Loucy (cell line): ENCODE results near the gene PTPRO.

ENCODE experiments used
- H2AFZ ChIP-seq: fragments of 200-600 bp; sonication (generic); 2 replicates; pipeline ENCODE4 v1.6.0; 2016; ENCODE audit warnings: antibody characterized with exemption, mild to moderate bottlenecking, low read length, moderate library complexity
- H3F3A ChIP-seq: fragments of 200-600 bp; 2 replicates; pipeline ENCODE4 v1.6.0; 2016; ENCODE audit warnings: antibody characterized with exemption, low read depth, mild to moderate bottlenecking
- H3K27me3 ChIP-seq: fragments of 200-600 bp; sonication (generic); 2 replicates; pipeline ENCODE4 v1.6.1; 2014; ENCODE audit warnings: low read length, mild to moderate bottlenecking; ENCODE audit not compliant: insufficient read depth, poor library complexity, severe bottlenecking
- H3K36me3 ChIP-seq: fragments of 200-600 bp; sonication (generic); 2 replicates; pipeline ENCODE4 v1.6.1; 2016; ENCODE audit warnings: low read length; ENCODE audit not compliant: insufficient read depth
- H3K4me1 ChIP-seq: fragments of 200-600 bp; sonication (generic); 2 replicates; pipeline ENCODE4 v1.5.1; 2014; ENCODE audit warnings: low read length, mild to moderate bottlenecking; ENCODE audit not compliant: insufficient read depth, poor library complexity, severe bottlenecking
- H3K4me2 ChIP-seq: fragments of 200-600 bp; sonication (generic); 2 replicates; pipeline ENCODE4 v1.6.0; 2014; ENCODE audit warnings: antibody characterized with exemption, low read length, low read depth, mild to moderate bottlenecking; ENCODE audit not compliant: poor library complexity, severe bottlenecking
- H3K4me3 ChIP-seq: fragments of 200-600 bp; sonication (generic); 2 replicates; pipeline ENCODE4 v1.5.1; 2014; ENCODE audit warnings: low read length, mild to moderate bottlenecking, mixed read lengths; ENCODE audit not compliant: poor library complexity, severe bottlenecking
- H3K79me2 ChIP-seq: fragments of 200-600 bp; sonication (generic); 2 replicates; pipeline ENCODE4 v1.6.1; 2014; ENCODE audit warnings: low read length; ENCODE audit not compliant: insufficient read depth
- H3K9ac ChIP-seq: fragments of 200-600 bp; sonication (generic); 2 replicates; pipeline ENCODE4 v1.6.0; 2014; ENCODE audit warnings: mild to moderate bottlenecking, low read depth, low read length, moderate library complexity; ENCODE audit not compliant: poor library complexity, severe bottlenecking
- H3K9me2 ChIP-seq: fragments of 200-600 bp; sonication (generic); replicated peaks from 2 replicates; pipeline ENCODE4 v1.6.1; 2016; ENCODE audit warnings: low read depth, low read length, mixed read lengths
- H3K9me3 ChIP-seq: fragments of 200-600 bp; sonication (generic); 2 replicates; pipeline ENCODE4 v1.6.1; 2014; ENCODE audit warnings: mild to moderate bottlenecking, antibody characterized with exemption, low read length, low read depth; ENCODE audit not compliant: insufficient read depth
- H4K20me1 ChIP-seq: fragments of 200-600 bp; sonication (generic); 2 replicates; pipeline ENCODE4 v1.6.0; 2014; ENCODE audit warnings: antibody characterized with exemption, low read length, mild to moderate bottlenecking; ENCODE audit not compliant: insufficient read depth, poor library complexity, severe bottlenecking
- EZH2phosphoT487 ChIP-seq: fragments of 200-600 bp; IDR thresholded peaks from 2 replicates; pipeline ENCODE4 v1.6.1; 2018; ENCODE audit warnings: antibody characterized with exemption, mild to moderate bottlenecking, moderate library complexity, borderline replicate concordance
- TF ChIP-seq, protein P1 (sequence below): fragments of 200-600 bp; sonication (generic); conservative IDR thresholded peaks from 2 replicates; pipeline ENCODE4 v1.5.1; 2014; ENCODE audit warnings: mild to moderate bottlenecking, antibody characterized with exemption, low read length

Gene PTPRO

GRCh38 chr12:15599266-15600037 lies 277.1 kb downstream of the PTPRO start:
- H3K4me3 ChIP-seq: no peak overlapping the region
- H2AFZ ChIP-seq: no peak overlapping the region
- H3K36me3 ChIP-seq: no peaks in the 10 kb centered on the region
- H3K9me2 ChIP-seq: no peaks in the 10 kb centered on the region
- no peaks in the 10 kb centered on the region for H4K20me1 ChIP-seq
- H3K27me3 ChIP-seq: no peaks in the 10 kb centered on the region
- H3K79me2 ChIP-seq: no peaks in the 10 kb centered on the region
- H3K4me1 ChIP-seq: no peaks in the 10 kb centered on the region
- no peaks in the 10 kb centered on the region for H3F3A ChIP-seq
- H3K9ac ChIP-seq: no peak overlapping the region
- TF ChIP-seq, protein P1, sequence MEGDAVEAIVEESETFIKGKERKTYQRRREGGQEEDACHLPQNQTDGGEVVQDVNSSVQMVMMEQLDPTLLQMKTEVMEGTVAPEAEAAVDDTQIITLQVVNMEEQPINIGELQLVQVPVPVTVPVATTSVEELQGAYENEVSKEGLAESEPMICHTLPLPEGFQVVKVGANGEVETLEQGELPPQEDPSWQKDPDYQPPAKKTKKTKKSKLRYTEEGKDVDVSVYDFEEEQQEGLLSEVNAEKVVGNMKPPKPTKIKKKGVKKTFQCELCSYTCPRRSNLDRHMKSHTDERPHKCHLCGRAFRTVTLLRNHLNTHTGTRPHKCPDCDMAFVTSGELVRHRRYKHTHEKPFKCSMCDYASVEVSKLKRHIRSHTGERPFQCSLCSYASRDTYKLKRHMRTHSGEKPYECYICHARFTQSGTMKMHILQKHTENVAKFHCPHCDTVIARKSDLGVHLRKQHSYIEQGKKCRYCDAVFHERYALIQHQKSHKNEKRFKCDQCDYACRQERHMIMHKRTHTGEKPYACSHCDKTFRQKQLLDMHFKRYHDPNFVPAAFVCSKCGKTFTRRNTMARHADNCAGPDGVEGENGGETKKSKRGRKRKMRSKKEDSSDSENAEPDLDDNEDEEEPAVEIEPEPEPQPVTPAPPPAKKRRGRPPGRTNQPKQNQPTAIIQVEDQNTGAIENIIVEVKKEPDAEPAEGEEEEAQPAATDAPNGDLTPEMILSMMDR: no peak
- no peak for TF ChIP-seq EZH2phosphoT487
- H3K4me2 ChIP-seq: no peak overlapping the region
- no peaks in the 10 kb centered on the region for H3K9me3 ChIP-seq

DNA sequence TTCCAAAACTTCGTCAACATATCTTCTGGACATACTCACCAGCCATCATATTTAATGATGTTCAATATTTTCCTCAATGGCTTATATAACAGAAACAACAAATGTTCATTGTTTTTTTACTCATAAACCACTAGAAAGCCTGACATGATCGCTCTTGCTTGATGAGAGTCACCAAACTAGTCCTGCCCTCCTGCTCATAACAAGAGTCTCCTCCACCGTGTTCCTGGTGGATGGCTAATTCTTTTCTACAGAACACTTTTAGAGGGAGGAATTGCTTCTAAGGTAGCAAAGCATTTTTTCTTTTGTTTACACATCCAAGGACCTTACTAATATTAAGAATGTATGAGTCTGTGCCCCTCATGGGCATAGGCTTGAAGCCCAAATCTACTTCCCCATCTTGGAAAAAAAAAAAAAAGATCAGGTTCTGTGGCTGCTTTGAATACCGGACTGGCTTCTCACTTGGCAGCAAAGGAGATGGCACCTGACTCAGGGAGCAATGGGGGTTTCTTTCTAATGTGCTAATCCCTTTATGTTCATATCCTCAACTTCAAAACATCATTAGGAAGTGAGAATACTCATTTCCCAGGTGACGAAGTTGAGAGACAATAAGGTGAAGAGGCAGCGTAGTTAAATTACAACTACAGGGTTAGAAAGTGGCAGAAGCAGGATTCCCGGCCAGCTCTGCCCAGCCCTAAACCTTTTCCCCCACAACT lies 278.1 kb downstream of the PTPRO start:
- TF ChIP-seq, protein P1: no peak
- TF ChIP-seq EZH2phosphoT487: no peak
- Histone ChIP-seq H3K4me1 (no peaks in the 10 kb centered on the region), H3K4me2 (no peak overlapping the region), H2AFZ (no peak overlapping the region), H3K27me3 (no peaks in the 10 kb centered on the region), H3K36me3 (no peaks in the 10 kb centered on the region), H3K9ac (no peak overlapping the region), H3F3A (no peaks in the 10 kb centered on the region), H4K20me1 (no peaks in the 10 kb centered on the region), H3K9me3 (no peaks in the 10 kb centered on the region), H3K9me2 (no peaks in the 10 kb centered on the region), H3K79me2 (no peaks in the 10 kb centered on the region), H3K4me3 (no peak overlapping the region)

- no peak overlapping the region for H3K9ac ChIP-seq
- no peaks in the 10 kb centered on the region for H3K4me1 ChIP-seq
- no peaks in the 10 kb centered on the region for H4K20me1 ChIP-seq
- H2AFZ ChIP-seq: no peak overlapping the region
- no peaks in the 10 kb centered on the region for H3K79me2 ChIP-seq
- no peaks in the 10 kb centered on the region for H3K27me3 ChIP-seq
- H3K9me2 ChIP-seq: no peaks in the 10 kb centered on the region
- H3K36me3 ChIP-seq: no peaks in the 10 kb centered on the region
- TF ChIP-seq EZH2phosphoT487: no peak
- TF ChIP-seq, protein P1: no peak
- no peaks in the 10 kb centered on the region for H3K9me3 ChIP-seq
- no peak overlapping the region for H3K4me2 ChIP-seq
- H3F3A ChIP-seq: no peaks in the 10 kb centered on the region
- no peak overlapping the region for H3K4me3 ChIP-seq
Measured at GRCh38 chr12:15601210-15601800, 279.0 kb downstream of the PTPRO start.
